NB4 (cell line): ENCODE measurements around the gene NXF3.

Experiments
- MYC ChIP-seq: IDR thresholded peaks from 2 replicates; pipeline ENCODE4 v1.6.1; 2011; ENCODE audit warnings: low read depth, low read length
- POLR2A ChIP-seq: IDR thresholded peaks from 2 replicates; pipeline ENCODE4 v1.6.1; 2011; ENCODE audit warnings: mild to moderate bottlenecking; ENCODE audit not compliant: insufficient read length; ENCODE audit errors: extremely low read depth
- TF ChIP-seq, protein P1 (sequence below): IDR thresholded peaks from one replicate; pipeline ENCODE4 v1.5.1; 2012; ENCODE audit warnings: low read depth, low read length
- TF ChIP-seq, protein P2 (sequence below): IDR thresholded peaks from 2 replicates; pipeline ENCODE4 v1.6.1; 2011; ENCODE audit warnings: low read depth, low read length

DNA sequence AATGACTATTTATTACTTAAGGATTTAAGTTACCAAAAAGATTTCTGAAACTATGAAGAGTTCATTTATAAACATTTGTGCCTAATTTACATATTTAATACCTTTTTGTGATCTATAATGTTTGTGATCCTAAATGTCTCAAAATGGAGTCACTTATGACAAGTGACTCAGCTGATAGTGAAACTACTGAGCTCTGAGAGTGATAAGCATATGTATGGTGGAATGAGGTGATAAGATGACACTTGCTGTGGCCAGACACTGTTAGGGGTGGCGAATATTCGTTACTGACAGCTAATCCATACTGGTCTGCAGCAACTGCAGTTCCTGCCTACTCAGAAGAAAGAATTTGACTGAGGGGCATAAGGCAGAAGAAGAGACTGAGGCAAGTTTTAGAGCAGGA lies 5.5 kb upstream of the NXF3 start:
- TF ChIP-seq, protein P1, sequence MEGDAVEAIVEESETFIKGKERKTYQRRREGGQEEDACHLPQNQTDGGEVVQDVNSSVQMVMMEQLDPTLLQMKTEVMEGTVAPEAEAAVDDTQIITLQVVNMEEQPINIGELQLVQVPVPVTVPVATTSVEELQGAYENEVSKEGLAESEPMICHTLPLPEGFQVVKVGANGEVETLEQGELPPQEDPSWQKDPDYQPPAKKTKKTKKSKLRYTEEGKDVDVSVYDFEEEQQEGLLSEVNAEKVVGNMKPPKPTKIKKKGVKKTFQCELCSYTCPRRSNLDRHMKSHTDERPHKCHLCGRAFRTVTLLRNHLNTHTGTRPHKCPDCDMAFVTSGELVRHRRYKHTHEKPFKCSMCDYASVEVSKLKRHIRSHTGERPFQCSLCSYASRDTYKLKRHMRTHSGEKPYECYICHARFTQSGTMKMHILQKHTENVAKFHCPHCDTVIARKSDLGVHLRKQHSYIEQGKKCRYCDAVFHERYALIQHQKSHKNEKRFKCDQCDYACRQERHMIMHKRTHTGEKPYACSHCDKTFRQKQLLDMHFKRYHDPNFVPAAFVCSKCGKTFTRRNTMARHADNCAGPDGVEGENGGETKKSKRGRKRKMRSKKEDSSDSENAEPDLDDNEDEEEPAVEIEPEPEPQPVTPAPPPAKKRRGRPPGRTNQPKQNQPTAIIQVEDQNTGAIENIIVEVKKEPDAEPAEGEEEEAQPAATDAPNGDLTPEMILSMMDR: no peak
- TF ChIP-seq POLR2A (no peak), MYC (no peak)
- TF ChIP-seq, protein P2, sequence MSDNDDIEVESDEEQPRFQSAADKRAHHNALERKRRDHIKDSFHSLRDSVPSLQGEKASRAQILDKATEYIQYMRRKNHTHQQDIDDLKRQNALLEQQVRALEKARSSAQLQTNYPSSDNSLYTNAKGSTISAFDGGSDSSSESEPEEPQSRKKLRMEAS: no peak
